GM12875 (cell line): ENCODE measurements around the gene POLD4.

Source experiments
- H3K4me3 ChIP-seq: one replicate; pipeline ENCODE4 v1.5.1; 2011; ENCODE audit warnings: low read depth, low read length, control low read depth
- TF ChIP-seq, protein P1 (sequence below): IDR thresholded peaks from 2 replicates; pipeline ENCODE4 v1.5.1; 2011; ENCODE audit warnings: low read depth, mild to moderate bottlenecking, control low read depth, inconsistent platforms, low read length, moderate library complexity, borderline replicate concordance; ENCODE audit not compliant: insufficient read depth

POLD4 gene

DNA sequence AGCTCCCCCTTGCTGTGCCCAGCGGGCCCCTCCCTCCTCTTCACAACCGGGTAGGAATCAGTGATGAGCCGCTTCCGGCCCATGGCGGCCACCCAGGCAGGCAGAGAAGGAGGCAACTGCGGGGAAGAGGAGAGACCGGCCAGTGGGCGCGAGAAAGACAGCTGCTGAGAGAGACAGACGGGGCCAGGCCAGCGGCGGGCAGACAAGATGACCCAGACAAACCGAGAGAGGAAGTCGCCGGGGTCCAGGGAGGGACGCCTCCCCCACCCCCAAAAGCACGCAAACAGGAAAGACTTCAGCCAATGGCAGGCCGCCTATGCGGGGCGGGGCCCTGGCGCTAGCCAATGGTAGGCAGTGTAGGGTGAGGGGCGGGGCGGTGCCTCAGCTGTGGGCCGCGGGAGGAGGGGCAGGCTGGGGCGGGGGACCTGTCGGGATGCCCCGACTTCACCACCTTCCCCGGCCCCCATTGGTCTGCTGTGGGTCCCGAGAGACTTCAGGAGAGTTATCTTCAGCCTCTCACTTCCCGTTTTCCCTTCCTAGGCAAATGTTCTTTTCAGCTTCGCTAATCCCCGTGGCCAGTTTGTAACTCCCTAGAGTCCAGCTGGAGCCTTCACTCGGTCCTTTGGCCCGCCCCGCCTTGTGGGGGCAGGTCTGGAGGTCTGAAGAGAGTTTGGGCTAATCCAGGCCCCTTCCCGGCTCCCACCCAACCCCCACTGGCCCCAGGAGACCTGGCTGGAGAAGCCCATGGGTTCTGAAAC is at the start of gene POLD4:
TSS of gene POLD4 (minus strand) at position 230 of the 758 bp plus-strand sequence. CDS start at position 83, 147 bp downstream.
- TF ChIP-seq, protein P1, sequence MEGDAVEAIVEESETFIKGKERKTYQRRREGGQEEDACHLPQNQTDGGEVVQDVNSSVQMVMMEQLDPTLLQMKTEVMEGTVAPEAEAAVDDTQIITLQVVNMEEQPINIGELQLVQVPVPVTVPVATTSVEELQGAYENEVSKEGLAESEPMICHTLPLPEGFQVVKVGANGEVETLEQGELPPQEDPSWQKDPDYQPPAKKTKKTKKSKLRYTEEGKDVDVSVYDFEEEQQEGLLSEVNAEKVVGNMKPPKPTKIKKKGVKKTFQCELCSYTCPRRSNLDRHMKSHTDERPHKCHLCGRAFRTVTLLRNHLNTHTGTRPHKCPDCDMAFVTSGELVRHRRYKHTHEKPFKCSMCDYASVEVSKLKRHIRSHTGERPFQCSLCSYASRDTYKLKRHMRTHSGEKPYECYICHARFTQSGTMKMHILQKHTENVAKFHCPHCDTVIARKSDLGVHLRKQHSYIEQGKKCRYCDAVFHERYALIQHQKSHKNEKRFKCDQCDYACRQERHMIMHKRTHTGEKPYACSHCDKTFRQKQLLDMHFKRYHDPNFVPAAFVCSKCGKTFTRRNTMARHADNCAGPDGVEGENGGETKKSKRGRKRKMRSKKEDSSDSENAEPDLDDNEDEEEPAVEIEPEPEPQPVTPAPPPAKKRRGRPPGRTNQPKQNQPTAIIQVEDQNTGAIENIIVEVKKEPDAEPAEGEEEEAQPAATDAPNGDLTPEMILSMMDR, result no peak
- H3K4me3 ChIP-seq, result peak within 1 kb of the TSS; percentile 90

DNA sequence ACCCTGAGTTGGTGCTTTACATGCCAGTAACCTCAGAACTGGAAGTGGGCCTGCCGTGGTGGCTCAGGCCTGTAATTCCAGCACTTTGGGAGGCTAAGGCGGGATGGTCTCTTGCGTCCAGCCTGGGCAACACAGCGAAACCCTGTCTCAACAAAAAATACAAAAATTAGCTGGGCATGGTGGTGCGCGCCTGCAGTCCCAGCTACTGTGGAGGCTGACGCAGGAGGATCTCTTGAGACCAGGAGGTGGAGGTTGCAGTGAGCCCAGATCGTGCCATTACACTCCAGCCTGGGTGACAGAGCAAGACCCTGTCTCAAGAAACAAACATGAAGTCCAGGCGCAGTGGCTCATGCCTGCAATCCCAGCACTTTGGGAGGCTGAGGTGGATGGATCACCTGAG is 49.7 kb upstream of the POLD4 start:
- peak overlapping the region; percentile 58 for H3K4me3 ChIP-seq

DNA sequence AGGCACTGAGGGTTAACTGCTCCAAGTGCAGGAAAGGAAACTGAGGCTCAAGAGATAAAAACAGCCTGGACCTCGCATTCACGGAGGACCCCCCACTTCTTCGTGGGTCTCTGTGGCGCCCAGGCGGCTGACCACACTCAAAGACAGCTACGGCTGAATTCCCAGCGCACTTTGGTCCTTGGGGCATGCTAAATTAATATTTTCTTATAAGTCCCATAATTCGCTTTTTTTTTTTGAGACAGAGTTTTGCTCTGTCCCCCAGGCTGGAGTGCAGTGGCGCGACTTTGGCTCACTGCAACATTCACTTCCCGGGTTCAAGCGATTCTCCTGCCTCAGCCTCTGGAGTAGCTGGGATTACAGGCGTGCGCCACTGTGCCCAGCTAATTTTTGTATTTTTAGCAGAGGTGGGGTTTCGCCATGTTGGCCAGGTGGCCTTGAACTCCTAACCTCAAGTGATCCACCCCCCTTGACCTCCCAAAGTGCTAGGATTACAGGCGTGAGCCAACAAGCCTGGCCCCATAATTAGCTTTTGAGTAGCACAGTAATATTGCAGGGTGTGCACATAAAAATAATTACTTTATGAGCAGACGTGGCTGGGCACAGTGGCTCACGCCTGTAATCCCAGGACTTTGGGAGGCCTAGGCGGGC is 49.0 kb upstream of the POLD4 start:
- H3K4me3 ChIP-seq, result peak overlapping the region; percentile 46

DNA sequence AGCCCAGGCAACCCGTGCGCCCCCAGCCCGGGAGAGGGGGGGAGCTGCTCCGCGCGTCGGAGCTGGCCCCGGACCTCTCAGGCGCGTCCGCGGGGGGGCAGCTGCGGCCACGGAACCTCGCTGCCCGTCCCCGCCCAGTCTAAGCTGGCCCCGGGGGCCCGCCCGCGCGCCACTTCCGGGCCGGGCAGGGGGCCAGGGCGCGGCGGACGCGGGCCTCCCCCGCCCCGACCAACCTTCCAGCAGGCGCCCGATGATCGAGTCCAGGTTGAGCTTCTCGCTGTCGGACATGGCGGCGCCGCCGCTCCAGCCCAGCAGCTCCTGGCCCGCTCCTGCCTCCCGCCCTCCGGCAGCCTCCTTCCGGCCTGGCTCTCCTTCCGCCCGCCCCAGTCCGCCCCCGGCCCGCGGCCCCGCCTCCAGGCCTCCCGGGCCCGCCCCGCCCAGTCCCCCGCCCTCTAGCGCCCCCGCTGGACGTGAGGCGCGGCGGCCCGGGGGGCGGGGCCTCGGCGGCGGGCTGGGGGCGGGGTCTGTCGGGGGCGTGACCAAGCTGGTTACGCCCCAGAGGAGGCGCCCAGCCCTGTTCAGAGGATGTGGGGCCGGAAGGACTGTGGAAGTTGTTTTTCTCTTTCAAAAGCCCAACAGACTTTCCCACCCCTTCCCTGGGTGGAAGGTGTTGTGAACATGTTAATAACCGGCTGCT is 48.3 kb upstream of the POLD4 start, which contains the start of gene PPP1CA:
TSS of gene PPP1CA (minus strand) at position 364 of the 697 bp plus-strand sequence. CDS start at position 288, 76 bp downstream.
- TF ChIP-seq, protein P1, result peak; percentile 39; the same call in 1 of the 2 replicates
- H3K4me3 ChIP-seq, result peak within 1 kb of the TSS; percentile 81

DNA sequence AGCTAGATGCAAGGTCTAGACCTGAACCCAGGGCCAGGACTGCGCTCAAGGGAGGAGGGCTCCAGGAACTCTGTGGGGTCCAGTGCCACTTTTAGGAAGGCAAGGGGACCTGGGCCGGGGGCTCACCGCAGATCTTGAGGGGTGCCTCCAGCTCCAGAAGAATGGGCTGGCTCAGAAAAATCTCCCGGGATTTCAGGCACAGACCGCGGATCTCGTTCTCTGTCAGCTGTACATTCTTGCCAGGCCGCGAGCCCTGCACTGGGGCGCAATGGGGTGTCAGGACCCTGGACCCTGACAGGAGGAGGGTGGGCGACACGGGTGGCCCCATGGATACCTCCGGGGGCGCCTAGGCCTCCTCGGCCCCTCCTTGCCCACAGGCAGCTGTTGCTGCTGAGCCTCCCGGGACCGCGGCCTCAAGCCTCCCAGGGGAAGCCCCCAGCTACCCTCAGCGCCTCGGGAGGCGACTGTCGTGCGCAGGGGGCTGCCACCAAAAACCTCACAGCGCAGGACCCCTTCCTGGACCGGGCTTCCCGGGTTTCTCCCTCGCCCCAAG is 47.7 kb upstream of the POLD4 start:
- peak overlapping the region; percentile 81 for H3K4me3 ChIP-seq
- TF ChIP-seq, protein P1, result no peak

DNA sequence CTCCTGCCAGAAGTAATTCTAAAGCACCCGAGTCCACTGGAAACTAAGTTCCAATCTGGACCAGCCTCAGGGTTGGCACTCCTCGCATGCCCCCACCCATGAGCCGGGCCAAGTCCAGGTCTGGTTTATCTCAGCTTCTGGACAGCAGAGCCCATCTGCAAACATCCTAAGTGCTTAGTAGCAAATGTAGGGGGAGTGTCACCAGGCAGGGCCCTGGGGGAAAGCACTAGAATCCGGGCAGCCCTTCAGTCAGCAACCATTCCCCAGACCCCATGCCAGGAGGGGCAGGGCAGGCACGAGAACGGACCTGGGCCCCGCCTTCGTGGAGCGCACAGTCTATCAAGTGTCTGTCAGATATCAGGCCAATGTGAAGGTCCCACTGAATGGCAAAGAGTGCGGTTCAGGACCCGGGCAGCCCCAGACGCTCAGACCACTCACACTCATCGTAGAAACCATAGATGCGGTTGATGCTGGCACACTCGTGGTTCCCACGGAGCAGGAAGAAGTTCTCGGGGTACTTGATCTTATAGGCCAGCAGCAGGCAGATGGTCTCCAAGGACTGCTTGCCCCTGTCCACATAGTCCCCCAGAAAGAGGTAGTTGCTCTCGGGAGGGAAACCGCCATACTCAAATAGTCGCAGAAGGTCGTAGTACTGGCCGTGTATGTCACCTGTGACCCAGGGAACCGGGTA is 47.0 kb upstream of the POLD4 start:
- peak overlapping the region; percentile 81 for H3K4me3 ChIP-seq
- TF ChIP-seq, protein P1, result no peak

DNA sequence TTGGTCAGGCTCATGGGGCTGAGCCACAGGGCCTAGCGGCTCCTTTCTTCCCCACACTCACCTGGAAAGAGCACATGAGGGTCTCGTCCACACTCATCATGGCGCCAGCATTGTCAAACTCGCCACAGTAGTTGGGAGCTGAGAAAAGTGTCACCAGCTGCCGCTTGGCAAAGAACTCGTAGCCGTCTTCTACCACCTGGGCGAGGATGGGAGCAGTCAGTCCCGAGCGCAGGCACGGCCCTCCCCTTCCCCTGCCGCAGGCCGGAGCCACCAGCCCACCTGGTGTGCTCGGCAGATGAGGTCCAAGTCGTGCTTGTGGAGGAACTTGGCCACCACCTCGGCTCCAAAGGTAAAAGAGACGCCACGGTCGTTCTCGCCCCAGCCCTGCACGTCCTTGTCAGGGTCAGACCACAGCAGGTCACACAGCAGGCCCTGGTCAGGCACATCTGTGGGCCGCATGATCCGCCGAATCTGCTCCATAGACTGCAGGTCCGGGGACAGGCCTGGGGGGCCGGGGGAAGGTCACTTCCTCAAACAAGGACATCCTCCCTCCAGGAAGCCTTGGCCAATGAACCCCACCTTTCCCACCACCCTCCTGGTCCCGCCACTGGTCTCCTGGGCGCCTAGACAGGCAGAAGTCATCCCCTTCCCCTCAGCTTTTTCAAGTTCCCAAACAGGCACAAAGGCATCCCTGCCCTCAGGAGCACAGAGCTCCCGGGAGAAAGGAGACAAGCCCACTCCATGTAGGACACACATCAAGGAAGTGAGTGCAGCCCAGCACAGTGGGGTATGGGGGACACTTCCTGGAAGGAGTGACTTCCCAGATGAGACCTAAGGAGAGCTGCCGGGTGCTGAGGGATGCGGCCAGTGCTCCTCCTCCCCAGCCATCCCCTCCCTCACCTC is 45.6 kb upstream of the POLD4 start:
- TF ChIP-seq, protein P1, result no peak
- no peak overlapping the region for H3K4me3 ChIP-seq
